AG04449 (cell line): Measurements from ENCODE around the gene ATP5F1E.

Experiments
- CTCF ChIA-PET: fragments of 350-600 bp; formaldehyde crosslinking; extraction: SDS; loops from one replicate; lab custom pipeline; 2021; ENCODE audit warnings: antibody characterized with exemption; lab: Yijun Ruan, JAX
- POLR2A ChIA-PET: fragments of 400-600, 350-600 bp; formaldehyde crosslinking; extraction: SDS; loops from one replicate; lab custom pipeline; 2020; ENCODE audit warnings: antibody characterized with exemption, inconsistent platforms; lab: Yijun Ruan, JAX
- DNase-seq: peaks from one replicate; pipeline ENCODE4 v3.0.0-alpha.2; 2010; ENCODE audit warnings: low read depth, low spot score
- H3K4me3 ChIP-seq: 2 replicates; pipeline ENCODE4 v1.5.1; 2011; ENCODE audit warnings: low read depth, mild to moderate bottlenecking, control low read depth, low read length
- CTCF ChIP-seq: IDR thresholded peaks from one replicate; pipeline ENCODE4 v1.5.1; 2011; ENCODE audit warnings: mild to moderate bottlenecking, moderate library complexity, low read length, control low read depth, inconsistent platforms; ENCODE audit not compliant: insufficient read depth; ENCODE audit errors: missing control alignments

The ATP5F1E gene

GRCh38 chr20:58996226-58996611 lies 35.9 kb downstream of the ATP5F1E start:
- ChIA-PET CTCF (no interaction called here), POLR2A (interaction anchor here (0.7 kb wide), 1 partner anchor 17 kb away, joined by 3 read pairs; no protein-coding TSS in a partner anchor)
- TF ChIP-seq CTCF: no peak
- no peak for DNase-seq
- H3K4me3 ChIP-seq: no peak overlapping the region

- CTCF ChIA-PET: no interaction called here
- DNase-seq: no peak
- H3K4me3 ChIP-seq: no peak overlapping the region
- no peak for TF ChIP-seq CTCF
- POLR2A ChIA-PET: no interaction called here
Observed at GRCh38 chr20:58995461-58996225, 36.5 kb downstream of the ATP5F1E start.

GRCh38 chr20:58994390-58995159 lies 37.6 kb downstream of the ATP5F1E start:
- no peak for TF ChIP-seq CTCF
- CTCF ChIA-PET: no interaction called here
- POLR2A ChIA-PET: interaction anchor here (1.2 kb wide), 1 partner anchor 95 kb away, joined by 3 read pairs; no protein-coding TSS in a partner anchor
- H3K4me3 ChIP-seq: no peak overlapping the region
- DNase-seq: no peak

- ChIA-PET POLR2A (interaction anchor here (0.5 to 1.5 kb wide), 5 partner anchors 12 to 116 kb away, joined by 3 to 6 read pairs (median 3); no protein-coding TSS in a partner anchor), CTCF (no interaction called here)
- no peak for DNase-seq
- TF ChIP-seq CTCF: no peak
- no peak overlapping the region for H3K4me3 ChIP-seq
Observed at GRCh38 chr20:58993332-58994248, 38.5 kb downstream of the ATP5F1E start.

GRCh38 chr20:58992911-58993310 lies 39.2 kb downstream of the ATP5F1E start:
- DNase-seq: no peak
- no peak for TF ChIP-seq CTCF
- no peak overlapping the region for H3K4me3 ChIP-seq
- CTCF ChIA-PET: no interaction called here
- POLR2A ChIA-PET: interaction anchor here (0.9 to 1.5 kb wide), 4 partner anchors 11 to 35 kb away, joined by 3 to 6 read pairs (median 3); no protein-coding TSS in a partner anchor
